Fibroblast of the aortic adventitia (primary cell): Measurements from ENCODE around the gene RELN. TPM values are rescaled to one million over a fixed set of nuclear protein-coding genes. Genes with fewer than 3 reads are reported as not detected.

Source experiments
- DNase-seq: peaks from one replicate; pipeline ENCODE4 v3.0.0-alpha.2; 2010; ENCODE audit warnings: low read depth
- H3K4me3 ChIP-seq: 2 replicates; pipeline ENCODE4 v1.5.1; 2011; ENCODE audit warnings: low read depth, mild to moderate bottlenecking, control low read depth, low read length, moderate library complexity
- total RNA-seq: library from RNA; depleted of rRNA; stranded (reverse); fragments of >200 nt; gene quantifications from 2 replicates; pipeline ENCODE4 v1.2.3, GENCODE V29; 2012; ENCODE audit warnings: low replicate concordance
- TF ChIP-seq, protein P1 (sequence below): IDR thresholded peaks from 2 replicates; pipeline ENCODE4 v1.5.1; 2011; ENCODE audit warnings: mild to moderate bottlenecking, low read length, control low read depth, inconsistent platforms; ENCODE audit not compliant: insufficient read depth

Gene RELN
- total RNA-seq, 1 donor: 88.7 TPM

DNA sequence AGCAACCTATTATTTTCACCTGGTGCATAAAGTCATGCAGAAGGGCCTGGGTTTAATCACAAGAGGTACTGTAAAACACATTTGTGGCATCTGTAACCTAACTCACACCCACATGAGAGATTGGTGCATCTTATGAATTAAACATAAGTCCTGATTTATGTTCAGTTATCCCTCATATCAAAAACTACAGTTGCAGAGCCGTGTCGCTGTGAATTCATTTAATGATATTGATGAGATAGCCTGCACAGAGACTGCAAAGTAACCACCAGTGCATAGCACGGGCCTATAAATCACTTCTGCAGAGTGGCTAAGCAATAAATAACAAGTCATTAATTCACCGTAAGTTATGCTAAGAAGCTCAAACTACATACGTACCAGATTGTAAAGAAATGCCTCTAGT, 178.2 kb downstream of the RELN start:
- H3K4me3 ChIP-seq: no peak overlapping the region
- TF ChIP-seq, protein P1, sequence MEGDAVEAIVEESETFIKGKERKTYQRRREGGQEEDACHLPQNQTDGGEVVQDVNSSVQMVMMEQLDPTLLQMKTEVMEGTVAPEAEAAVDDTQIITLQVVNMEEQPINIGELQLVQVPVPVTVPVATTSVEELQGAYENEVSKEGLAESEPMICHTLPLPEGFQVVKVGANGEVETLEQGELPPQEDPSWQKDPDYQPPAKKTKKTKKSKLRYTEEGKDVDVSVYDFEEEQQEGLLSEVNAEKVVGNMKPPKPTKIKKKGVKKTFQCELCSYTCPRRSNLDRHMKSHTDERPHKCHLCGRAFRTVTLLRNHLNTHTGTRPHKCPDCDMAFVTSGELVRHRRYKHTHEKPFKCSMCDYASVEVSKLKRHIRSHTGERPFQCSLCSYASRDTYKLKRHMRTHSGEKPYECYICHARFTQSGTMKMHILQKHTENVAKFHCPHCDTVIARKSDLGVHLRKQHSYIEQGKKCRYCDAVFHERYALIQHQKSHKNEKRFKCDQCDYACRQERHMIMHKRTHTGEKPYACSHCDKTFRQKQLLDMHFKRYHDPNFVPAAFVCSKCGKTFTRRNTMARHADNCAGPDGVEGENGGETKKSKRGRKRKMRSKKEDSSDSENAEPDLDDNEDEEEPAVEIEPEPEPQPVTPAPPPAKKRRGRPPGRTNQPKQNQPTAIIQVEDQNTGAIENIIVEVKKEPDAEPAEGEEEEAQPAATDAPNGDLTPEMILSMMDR: no peak
- DNase-seq: no peak

DNA sequence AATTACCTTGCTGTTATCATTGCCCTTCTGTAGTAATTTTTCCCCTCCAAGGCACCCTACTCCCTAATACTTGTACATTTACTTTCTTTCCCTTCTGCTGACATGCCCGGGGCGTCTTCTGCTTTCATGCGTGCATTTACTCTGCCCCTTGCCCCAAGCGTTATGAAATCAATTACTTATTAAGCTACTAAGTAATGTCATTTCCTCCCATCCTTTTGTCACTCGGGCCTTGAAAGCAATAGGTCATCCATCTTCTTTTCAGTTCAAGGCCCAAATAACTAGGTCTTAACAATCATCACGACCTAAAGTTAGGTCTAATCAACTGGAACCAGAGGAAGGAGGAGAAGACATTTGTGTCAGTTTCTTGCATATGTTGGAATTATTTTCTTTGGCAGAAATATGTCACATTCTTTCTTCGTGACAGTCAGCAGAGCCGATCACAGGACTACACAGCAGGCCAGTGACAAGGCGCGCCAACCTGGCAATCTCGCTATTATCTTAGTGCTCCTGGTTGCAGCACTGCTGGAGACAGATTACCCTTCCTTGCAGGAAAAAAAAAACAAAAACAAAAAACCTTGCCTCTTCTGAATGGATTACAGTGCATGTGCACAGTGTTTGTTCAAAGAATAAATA, 179.2 kb downstream of the RELN start:
- no peak overlapping the region for H3K4me3 ChIP-seq
- TF ChIP-seq, protein P1: no peak
- no peak for DNase-seq

DNA sequence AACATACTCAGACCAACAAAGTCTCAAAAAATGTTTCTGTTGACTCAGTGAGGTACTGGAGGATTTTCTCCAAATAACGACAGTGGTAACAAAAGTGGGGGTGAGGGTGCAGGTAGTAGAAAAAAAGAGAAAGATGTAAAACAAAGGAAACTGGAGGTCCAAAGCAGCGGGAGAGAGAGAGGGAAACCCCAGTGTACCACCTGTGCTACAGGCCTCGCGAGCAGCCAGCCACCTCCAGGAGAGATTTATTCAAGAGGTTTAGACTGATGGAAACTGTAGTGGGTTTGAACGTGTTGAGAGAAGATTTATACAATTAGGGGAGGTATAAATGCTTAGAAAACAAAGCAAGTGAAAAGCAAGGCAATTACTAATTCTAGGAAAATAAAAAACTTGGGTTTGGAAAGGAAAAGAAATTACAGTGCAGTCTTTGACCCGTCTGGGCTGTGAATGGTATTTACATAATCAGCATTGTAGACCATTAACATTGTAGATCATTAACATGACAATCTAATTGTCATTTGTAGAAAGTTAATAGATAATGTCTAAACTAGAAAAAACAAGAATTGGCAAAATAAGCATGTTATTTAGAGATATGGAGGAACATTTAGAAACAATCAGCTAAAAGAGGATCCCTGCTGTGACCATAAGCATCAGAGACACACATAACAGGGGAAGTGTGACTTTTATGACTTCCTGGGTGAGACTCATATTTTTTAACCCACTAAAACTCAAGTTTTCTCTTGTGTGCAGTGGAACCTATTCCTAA, 180.0 kb downstream of the RELN start:
- no peak overlapping the region for H3K4me3 ChIP-seq
- DNase-seq: no peak
- TF ChIP-seq, protein P1: no peak

DNA sequence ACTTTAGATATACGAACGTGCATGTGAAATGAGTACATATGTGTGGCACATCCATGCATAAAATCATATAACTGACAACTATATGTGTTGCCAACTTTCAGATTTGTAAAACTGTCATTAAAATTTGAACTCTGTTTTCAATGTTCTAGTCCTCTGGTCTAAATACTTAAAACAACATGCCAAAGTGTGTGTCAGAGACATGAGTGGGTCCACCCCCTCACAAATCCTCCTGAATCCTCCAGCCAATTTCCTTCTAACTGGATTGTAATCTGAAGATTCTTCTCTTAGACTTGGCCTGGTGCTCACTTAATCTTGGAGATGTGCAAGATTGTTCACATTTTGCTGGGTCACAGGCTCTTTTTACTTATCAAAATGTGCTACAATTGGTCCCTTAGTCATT, 184.1 kb downstream of the RELN start:
- TF ChIP-seq, protein P1: no peak
- H3K4me3 ChIP-seq: no peak overlapping the region
- no peak for DNase-seq

DNA sequence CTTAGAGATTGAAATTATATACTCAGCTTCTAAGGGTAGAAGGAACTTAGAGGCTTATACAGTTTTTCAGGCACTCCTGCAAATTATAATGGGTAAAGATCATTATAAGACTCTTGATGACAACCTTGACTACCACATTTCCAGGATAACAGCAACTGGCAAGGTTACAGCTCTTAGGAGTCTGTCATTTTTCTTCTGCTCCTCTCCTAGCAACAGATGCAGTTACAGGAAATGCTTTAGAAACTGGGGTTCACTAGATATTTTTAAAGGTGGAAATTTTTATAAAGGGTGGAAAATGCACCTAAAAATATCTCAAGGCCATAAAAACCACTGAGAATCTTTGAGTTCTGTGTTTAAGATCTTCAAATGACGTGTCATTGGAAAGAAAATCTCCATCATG, 185.8 kb downstream of the RELN start:
- no peak for DNase-seq
- H3K4me3 ChIP-seq: no peak overlapping the region
- TF ChIP-seq, protein P1: no peak

DNA sequence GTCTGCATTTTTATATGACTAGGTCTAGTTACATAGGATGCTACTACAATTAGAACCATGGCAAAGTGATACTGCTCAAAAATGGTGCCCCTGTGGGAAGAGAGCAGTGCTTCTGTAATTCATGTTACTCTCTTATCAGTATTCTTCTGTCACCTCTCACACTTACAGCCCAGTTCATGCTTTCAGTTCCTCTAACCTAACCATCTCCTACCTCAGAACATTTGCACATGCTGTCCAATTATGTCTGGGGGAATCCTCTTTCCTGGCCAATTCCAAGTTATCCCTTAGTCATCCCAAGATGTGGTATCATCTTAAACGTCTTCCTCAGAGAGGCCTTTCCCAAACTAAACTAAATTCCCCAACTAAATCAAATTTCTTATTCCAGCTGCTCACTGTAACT, 190.2 kb downstream of the RELN start:
- no peak overlapping the region for H3K4me3 ChIP-seq
- TF ChIP-seq, protein P1: no peak
- DNase-seq: no peak
